HG02588 (cell line): ENCODE results near the gene ATP5F1B.

Experiments
- ATAC-seq: cut with Tn5 transposase; IDR thresholded peaks from one replicate; pipeline ENCODE4 v1.9.1; 2021; ENCODE audit warnings: mild to moderate bottlenecking, moderate library complexity; ENCODE audit not compliant: unreplicated experiment

Gene ATP5F1B

DNA sequence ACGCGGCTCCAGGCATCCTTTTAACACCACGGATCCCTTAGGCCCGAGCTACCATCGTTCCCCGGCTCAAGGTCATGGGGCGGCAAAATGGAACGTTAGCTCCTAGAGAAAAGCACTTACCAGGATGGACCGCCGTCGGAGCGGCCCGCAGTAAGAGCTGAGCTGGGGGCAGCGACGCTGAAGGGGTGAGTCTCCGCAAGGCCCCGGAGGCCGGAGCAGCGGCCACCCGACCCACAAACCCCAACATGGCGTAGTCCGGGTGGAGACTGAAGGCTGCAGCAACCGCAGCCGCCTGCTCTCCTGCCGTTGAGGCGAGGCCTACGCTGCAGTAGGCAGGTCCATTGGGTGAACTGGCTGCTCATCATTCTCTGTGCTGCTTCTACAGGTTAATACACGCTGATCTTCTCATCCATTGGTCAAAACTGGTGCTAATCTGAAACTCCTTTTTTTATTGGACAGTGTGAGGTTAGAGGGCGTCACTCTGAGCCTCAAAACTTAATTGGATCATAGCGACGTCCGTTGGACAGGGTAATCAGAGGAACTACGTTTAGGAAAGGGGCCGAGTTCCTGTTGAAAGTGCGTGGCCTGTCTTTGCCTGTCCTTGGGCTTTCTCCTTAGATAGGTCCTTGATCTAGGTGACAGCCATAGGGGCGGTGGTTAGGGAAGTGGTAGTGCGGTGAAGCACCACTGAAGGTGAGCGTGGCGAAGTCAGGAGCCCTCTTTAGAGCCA, at the start of gene ATP5F1B:
ATP5F1B (minus strand) TSS at position 268 of the 730 bp plus-strand sequence; CDS start at position 247, 21 bp downstream.
- peak; percentile 98 for ATAC-seq

GRCh38 chr12:56694161-56694560, 48.4 kb upstream of the ATP5F1B start:
- no peak for ATAC-seq

GRCh38 chr12:56688846-56689109, 43.0 kb upstream of the ATP5F1B start:
- ATAC-seq, result no peak

DNA sequence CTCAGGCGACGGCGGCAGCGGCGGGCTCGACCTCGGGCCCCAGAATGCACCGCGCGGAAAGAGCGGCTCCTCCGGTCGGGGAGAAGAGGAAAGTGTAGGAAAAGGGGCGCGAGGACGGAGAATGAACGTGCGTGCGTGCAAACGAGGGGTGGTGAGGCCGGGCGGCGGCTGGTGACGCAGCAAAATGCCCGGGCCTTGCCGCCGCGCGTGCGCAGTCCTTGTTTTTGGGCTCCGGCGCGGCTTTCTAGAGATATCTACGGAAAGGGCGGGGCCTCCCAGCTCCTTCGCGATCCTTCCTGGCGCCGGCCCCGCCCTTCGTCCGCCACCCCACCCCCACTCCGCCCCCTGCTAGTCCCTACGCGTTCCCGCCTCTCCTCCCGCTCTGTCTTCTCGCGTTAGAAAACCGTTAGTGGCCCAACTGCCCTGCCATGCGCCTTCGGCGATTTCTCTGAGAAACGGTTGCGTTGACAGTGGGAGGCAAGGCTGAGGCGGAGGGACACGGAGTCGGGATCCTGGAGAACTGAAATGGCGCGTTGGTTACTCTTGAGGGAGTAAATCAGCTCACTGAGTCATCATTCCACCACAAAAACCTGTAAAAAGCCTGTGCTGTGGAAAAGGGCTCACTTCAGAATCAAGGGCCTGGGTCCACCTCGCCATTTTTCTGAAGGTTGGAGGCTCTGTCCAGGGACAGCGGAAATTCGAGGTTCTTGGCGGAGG, 42.5 kb upstream of the ATP5F1B start, which contains the start of gene PTGES3:
PTGES3 (minus strand) TSS at position 156 of the 717 bp plus-strand sequence. CDS start 285 bp downstream, outside the sequence.
- peak; percentile 69 for ATAC-seq

DNA sequence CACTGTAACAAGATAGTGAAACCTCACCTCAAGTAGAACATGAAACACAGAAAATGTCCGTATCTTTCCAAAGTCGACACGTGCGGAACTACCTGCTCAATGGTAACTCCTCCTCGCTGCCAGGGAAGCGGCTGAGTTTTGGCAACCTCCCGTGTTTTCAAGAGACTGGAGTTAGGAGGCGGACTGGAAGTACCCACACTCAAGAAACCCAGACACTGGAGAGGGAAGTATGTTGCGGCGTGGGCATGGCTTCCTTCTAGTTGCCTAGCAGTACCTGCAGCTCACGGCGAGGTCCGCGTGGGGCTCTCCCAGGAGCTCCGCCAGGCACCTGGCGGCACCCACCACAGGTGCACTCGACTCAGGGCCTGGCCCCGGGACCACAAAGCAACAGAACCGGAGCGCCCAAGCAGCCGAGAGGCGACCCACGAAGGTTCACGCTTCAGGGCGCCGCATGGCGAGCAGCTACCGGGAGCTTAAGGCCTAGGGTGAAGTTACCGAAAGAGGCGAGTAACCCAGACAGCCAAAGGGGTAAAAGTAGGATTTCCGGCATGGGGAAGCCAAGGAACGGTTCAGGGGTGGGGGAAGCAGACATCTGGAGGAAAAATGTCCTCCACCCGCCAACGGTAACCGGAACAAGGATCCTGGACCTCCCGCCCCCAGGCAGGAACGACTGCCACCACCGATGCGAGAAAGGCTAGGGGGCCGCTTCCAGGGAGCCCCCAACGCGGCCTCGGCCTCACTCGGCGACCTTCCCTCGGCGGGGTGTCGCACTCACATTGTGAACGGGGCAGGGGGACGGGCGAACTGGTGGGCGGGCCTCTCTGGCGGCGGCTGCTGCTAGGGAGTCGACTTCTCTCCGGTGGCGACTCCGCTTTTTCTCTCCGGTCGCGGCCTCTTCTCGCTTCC, 41.7 kb upstream of the ATP5F1B start:
- no peak for ATAC-seq

GRCh38 chr12:56684745-56685359, 39.1 kb upstream of the ATP5F1B start:
- ATAC-seq, result no peak

- ATAC-seq, result no peak
These were observed 36.5 kb upstream of the ATP5F1B start for GRCh38 chr12:56682323-56682722.

DNA sequence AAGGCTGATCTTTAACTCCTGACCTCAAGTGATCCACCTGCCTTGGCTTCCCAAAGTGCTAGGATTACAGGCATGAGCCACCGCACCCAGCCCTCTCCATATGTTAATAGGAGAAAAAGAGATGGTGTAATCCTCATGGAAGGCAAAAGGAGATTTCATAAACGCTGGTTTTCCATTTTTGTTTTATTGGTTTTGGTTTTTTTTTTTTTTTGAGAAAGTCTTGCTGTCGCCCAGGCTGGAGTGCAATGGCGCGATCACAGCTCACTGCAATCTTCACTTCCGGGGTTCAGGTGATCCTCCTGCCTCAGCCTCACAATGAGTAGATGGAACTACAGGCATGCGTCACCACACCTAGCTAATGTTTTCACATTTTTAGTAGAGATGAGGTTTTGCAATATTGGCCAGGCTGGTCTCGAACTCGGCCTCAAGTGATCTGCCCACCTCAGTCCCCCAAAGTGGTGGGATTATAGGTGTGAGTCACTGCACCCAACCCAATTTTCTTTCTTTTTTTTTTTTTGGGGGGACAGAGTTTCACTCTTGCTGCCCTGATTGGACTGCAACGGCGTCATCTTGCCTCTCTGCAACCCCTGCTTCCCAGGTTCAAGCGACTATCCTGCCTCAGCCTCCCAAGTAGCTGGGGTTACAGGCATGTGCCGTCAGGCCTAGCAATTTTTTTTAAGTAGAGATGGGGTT, 34.2 kb upstream of the ATP5F1B start:
- no peak for ATAC-seq

GRCh38 chr12:56678852-56679251, 33.1 kb upstream of the ATP5F1B start:
- ATAC-seq, result no peak

- peak; percentile 54 for ATAC-seq
These were observed 31.9 kb upstream of the ATP5F1B start for GRCh38 chr12:56677680-56678079.

DNA sequence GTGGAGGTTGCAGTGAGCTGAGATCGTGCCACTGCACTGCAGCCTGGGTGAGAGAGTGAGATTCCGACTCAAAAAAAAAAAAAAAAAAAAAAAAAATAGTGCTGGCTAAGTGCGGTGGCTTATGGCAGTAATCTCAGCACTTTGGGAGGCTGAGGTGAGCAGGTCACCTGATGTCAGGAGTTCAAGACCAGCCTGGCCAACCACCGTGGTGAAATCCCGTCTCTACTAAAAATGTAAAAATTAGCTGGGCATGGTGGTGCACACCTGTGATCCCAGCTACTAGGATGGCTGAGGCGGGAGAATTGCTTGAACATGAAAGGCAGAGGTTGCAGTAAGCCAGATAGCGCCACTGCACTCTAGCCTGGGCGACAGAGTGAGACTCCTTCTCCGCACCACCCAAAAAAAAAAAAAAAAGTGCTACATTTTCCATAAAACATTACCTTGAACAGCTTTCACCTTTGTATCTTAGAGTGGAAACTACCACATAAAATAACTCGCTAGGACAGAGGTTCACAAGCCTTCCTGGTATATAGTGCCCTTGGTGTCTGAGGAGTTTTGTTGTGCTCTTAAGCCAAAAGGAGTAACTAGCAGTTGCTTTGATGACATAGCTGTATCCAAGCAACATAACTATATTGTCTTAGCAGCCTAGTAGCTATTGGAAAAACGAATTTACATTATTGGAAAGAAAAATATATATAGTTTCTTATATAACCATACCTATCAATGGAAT, 31.2 kb upstream of the ATP5F1B start:
- ATAC-seq, result no peak

DNA sequence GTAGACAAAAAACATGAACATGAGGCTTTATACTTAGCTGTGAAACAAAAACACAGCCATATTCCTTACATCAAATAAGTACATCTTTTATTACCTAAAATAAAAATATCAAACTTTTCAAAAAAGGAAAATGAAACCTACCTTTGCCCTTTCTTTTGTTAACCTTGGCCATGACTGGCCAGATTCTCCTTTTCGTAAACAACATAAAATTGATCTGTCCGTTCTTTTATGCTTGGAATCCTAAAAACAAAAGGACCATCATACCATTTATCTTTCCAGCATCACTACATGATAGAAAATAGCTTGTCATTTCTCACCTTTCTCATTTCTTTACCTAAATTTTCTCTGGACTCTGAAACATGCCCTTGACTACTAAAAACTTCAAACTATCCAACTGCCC, 25.8 kb upstream of the ATP5F1B start:
- ATAC-seq, result no peak

- no peak for ATAC-seq
These were observed 25.1 kb upstream of the ATP5F1B start for GRCh38 chr12:56670836-56671235.

GRCh38 chr12:56668197-56668457, 22.3 kb upstream of the ATP5F1B start:
- no peak for ATAC-seq

DNA sequence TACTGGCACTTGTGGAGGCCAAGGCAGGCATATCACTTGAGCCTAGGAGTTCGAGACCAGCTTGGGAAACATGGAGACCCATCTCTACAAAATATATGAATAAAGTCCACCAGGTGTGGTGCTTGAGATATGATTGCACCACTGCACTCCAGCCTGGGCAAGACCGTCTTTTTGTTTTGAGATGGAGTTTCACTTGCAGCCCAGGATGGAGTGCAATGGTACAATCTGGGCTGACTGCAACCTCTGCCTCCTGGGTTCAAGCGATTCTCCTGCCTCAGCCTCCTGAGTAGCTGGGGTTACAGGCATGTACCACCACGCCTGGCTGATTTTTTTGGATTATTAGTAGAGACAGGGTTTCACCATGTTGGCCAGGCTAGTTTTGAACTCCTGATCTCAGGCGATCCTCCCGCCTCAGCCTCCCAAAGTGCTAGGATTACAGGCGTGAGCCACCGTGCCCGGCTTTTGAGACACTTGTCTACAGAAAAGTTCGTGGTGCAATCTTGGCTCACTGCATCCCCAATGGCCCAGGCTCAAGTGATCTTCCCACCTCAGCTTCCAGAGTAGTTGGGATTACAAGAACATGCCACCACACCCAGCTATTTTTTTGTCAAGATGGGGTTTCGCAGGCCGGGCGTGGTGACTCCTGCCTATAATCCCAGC, 16.3 kb upstream of the ATP5F1B start:
- ATAC-seq, result no peak

DNA sequence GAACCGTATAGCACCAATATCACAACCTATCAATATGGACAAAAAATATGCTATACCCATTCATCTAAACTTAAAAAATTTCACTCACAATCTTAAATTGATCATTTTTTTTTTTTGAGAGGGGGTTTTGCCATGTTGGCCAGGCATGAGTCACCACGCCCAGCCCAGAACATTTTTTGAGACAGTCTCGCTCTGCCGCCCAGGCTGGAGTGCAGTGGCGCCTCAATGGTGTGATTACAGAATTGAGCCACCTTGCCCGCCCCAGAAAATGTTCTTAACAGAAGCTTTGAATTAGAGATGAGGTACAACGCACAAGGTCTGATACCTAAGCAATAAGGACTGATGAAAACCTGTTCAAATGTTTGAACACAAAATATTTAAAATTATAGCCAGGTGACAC, 15.8 kb upstream of the ATP5F1B start:
- ATAC-seq, result no peak

GRCh38 chr12:56658921-56659320, 13.1 kb upstream of the ATP5F1B start:
- no peak for ATAC-seq

GRCh38 chr12:56657416-56658379, 11.9 kb upstream of the ATP5F1B start:
- no peak for ATAC-seq
